Heart left ventricle (tissue), 13 donors: ENCODE measurements around the gene LPP.

Experiments used
- POLR2A ChIP-seq, 2 donors: fragments of 450-650 bp; IDR thresholded peaks; one replicate each; pipeline ENCODE4 v1.6.1; 2017; ENCODE audit warnings: antibody characterized with exemption in 2 of 2, mild to moderate bottlenecking in 2 of 2, moderate library complexity in 2 of 2
- TF ChIP-seq, protein P1 (sequence below), 12 donors: fragments of 200-600 bp; sonication (generic) in 4 of 12; IDR thresholded peaks; one replicate each; pipeline versions ENCODE4 v1.5.0 to v1.8.0; 2018 to 2022; ENCODE audit warnings: antibody characterized with exemption in 12 of 12, mild to moderate bottlenecking in 5 of 12
- donor health status: ischemic (EF 13 %, LVEDD 7.1; RV severe dilation, severe dysfunction).
- donor health status: DM: no; HTN: yes; CAD: no.
- donor health status: DM: no; HTN: no; CAD: no.
- donor health status: ischemic (EF 25% LVEDD 6.9; RV normal size, moderate dysfunction).
- donor health status: ischemic (EF 25% LVEDD 5.7; RV mildly dilated, moderate dysfunction).
- donor health status: ischemic (EF 35%, LVEDD 5.7; RV mildly dilated, moderate dysfunction).
- donor health status: nonischemic (EF 11% LVEDD 7.7; RV severe dilation, severe dysfunction).
- donor health status: DM: yes; HTN: yes; CAD: no.
- donor health status: PGD.
- donor health status: ischemic (EF 29% LVEDD 5.4; RV normal size, mild dysfunction).
- donor health status: nonischemic (EF 23%, LVEDD 6.1; RV moderate dilation, normal function).

DNA sequence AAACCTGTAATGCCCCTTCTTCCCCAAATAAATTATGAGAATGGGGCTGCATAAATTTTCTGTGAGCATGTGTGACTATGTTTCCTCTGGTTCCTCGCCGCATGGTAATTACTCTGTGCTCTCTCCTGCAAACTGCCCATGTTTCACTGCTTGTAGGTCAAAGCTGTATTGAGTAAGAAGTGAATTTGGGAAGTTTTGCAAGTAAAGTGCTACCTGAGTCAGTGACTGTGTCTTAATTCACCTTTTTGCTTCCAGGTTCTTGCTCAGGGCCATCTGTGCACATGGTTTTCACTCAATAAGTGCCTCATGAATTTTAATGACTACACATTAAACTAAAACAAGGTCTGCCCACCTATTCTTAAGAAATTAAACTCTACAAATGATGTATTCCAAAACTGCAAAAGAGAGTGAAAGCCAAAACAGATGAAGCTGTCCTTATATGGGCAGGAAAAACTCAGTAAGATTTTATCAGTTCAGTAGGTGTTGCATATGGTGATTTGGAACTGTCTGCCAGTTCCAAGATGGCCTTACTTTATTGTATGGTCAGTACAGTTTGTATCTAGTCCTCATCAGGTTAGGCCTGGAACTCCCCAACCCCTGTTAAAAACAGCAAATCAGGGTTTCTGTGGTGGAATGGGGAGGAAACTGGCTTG, 100.0 kb downstream of the LPP start:
- TF ChIP-seq, protein P1, sequence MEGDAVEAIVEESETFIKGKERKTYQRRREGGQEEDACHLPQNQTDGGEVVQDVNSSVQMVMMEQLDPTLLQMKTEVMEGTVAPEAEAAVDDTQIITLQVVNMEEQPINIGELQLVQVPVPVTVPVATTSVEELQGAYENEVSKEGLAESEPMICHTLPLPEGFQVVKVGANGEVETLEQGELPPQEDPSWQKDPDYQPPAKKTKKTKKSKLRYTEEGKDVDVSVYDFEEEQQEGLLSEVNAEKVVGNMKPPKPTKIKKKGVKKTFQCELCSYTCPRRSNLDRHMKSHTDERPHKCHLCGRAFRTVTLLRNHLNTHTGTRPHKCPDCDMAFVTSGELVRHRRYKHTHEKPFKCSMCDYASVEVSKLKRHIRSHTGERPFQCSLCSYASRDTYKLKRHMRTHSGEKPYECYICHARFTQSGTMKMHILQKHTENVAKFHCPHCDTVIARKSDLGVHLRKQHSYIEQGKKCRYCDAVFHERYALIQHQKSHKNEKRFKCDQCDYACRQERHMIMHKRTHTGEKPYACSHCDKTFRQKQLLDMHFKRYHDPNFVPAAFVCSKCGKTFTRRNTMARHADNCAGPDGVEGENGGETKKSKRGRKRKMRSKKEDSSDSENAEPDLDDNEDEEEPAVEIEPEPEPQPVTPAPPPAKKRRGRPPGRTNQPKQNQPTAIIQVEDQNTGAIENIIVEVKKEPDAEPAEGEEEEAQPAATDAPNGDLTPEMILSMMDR (IDR thresholded peaks at IDR 0.05): no peak
- TF ChIP-seq POLR2A (IDR thresholded peaks at IDR 0.05): no peak
